Ecto neural progenitor cell (in vitro differentiated cells): ENCODE results near the gene GLCE.

Experiments
- DNase-seq: peaks from one replicate; pipeline ENCODE4 v3.0.0-alpha.2; 2018; ENCODE audit warnings: low spot score

GLCE gene

DNA sequence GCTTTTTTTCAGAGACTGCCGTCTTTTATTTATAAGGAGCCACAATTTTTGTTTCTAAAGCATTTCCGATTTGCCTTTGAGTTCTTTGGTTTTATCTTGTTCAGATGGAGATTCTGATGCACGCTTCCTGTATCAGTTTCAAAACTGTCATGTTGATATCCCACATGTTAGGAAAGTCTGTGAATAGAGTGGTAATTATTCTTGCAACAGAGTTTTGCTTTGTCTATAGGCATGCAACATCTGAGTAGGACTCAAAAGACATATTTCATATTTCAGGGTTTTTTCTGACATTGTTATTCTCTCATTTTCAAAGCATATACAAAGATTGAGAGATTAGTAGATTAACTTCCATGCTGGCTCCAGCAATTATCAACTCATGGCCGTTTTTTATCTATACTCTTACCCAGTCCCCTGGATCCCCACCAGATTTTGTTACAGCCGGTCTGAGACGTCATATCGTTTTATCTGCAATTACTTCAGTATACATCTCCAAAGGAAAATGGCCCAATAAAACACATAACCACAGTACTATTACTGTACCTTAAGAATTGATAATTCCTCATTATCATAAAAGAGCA lies 160.6 kb downstream of the GLCE start:
- no peak for DNase-seq
